ENCODE measurements around the gene CAVIN1.

- no peak for TF ChIP-seq REST (IDR thresholded peaks at IDR 0.05; ENCODE audit: insufficient read depth in 1 of 2, low read depth in 2 of 2, low read length in 2 of 2)
- no peak for TF ChIP-seq TAF1 (IDR thresholded peaks at IDR 0.05; ENCODE audit: borderline replicate concordance, insufficient read depth, low read length)
- no peak for TF ChIP-seq POLR2AphosphoS5 (IDR thresholded peaks at IDR 0.05; ENCODE audit: low read depth, low read length)
- no peak for TF ChIP-seq SIN3A (IDR thresholded peaks at IDR 0.05; ENCODE audit: borderline replicate concordance, insufficient read depth, low read length)
These were observed 20.9 kb downstream of the CAVIN1 start for GRCh38 chr17:42402117-42402516.
